Activated CD4-positive, alpha-beta T cell treated with anti-CD3 and anti-CD28 coated beads, Interleukin-2, amount 50 U/mL, for 24 hours (primary cell): ENCODE data around the gene ABAT.
"Not testable (repeated sequence)": the region's sequence is repeated elsewhere in the genome, so short reads cannot be mapped to it uniquely, and the experiment has no call there.

Experiments used
- DNase-seq, 2 donors: peaks; one replicate each; pipeline ENCODE4 v3.0.0-alpha.2; 2020; ENCODE audit warnings: low read depth in 1 of 2, low spot score in 1 of 2

Gene ABAT

GRCh38 chr16:8739151-8739550 lies 64.7 kb downstream of the ABAT start:
- no peak for DNase-seq

- DNase-seq = no peak
Observed at GRCh38 chr16:8739989-8740704, 65.7 kb downstream of the ABAT start.

DNA sequence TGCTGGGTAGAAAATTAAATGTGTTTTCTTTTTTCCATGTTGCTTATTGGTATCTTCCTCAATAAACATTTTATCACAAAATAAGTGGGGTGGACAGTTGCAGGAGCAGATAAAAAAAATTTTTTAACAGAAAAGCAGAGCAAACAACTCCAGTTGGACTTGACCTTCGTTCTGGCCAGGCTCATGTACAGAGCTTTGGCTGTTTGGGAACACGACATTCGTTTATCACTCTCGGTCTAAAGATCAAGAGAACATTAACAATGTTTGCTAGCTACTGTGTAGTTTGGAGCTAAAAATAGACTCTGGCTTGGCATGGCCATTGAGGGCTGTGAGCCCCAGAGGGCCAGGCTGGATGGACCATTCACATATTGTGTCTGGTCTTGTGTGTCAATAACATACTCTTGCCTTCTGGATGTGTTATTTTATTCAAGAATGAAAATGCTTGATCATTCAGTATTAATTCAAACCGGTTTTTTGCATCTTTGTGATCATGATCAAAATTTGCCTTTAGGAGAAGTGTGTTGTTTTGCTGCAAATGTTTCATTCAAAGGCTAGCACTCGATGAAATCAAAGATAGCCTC lies 66.4 kb downstream of the ABAT start:
- DNase-seq = no peak

DNA sequence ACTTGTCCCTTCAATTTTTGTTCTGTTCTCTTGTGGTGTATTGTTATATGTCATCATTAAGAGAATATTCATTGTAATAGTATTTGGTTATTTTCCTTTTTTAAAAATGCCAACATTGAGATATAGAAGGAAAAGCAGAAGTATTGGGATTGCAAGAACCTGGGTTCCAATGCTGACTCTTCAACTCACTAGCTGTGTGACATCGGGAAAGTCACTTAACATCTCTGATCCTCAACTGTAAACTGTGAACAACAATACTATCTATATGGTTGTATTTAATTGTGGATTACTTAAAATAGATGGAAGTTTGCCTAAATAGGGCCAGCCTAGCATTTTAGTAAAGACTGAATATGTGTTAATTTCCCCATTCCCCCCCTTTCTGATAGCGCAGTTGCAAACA lies 67.2 kb downstream of the ABAT start:
- DNase-seq = no peak

- DNase-seq = no peak
Observed at GRCh38 chr16:8742068-8742467, 67.7 kb downstream of the ABAT start.

- not testable (repeated sequence) for DNase-seq
Observed at GRCh38 chr16:8748944-8749343, 74.5 kb downstream of the ABAT start.

GRCh38 chr16:8751481-8752311 lies 77.3 kb downstream of the ABAT start:
- DNase-seq = no peak

- DNase-seq = no peak
Observed at GRCh38 chr16:8752706-8753105, 78.3 kb downstream of the ABAT start.

- DNase-seq = no peak
Observed at GRCh38 chr16:8753416-8754054, 79.1 kb downstream of the ABAT start.

- no peak for DNase-seq
Observed at GRCh38 chr16:8756755-8757154, 82.3 kb downstream of the ABAT start.

DNA sequence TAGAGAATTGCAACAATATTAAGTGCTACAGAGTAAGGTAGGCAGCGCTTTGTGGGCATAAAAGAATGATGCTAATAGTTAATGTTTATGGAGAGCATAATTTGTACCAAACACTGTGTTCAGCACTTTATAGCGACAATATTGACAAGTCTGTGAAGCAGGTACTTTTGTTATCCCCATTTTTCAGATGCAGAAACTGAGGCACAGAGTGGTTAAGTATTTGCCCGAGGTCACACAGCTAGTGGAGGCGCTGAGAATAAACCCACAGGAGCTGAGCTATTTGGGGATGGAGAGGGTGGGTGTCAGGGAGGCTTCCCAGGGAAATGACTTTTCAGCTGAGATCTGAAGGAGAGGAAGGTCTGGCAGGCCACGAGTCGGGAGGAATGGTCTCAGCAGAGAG lies 83.6 kb downstream of the ABAT start:
- DNase-seq = no peak

GRCh38 chr16:8760021-8760420 lies 85.6 kb downstream of the ABAT start:
- no peak for DNase-seq

- DNase-seq = no peak
Observed at GRCh38 chr16:8761078-8761477, 86.7 kb downstream of the ABAT start.

GRCh38 chr16:8762254-8762653 lies 87.8 kb downstream of the ABAT start:
- no peak for DNase-seq

- no peak for DNase-seq
Observed at GRCh38 chr16:8763083-8763482, 88.7 kb downstream of the ABAT start.

DNA sequence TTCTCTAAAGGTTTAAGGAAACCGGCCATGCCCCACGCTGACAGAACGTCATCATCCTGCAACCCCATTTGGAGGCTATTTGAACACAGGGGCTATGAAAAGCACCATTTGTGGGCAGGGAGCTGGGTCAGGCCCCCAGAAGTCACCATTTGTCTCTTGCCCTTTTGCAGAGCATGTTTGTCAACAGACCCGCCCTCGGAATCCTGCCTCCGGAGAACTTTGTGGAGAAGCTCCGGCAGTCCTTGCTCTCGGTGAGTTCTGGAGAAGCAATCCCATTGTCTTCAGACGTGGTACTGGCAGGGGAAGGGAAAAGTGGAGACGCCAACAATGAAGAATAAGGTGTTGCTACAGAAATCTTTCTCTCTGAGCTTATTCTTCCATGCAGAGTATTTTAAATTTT lies 89.5 kb downstream of the ABAT start:
- no peak for DNase-seq

DNA sequence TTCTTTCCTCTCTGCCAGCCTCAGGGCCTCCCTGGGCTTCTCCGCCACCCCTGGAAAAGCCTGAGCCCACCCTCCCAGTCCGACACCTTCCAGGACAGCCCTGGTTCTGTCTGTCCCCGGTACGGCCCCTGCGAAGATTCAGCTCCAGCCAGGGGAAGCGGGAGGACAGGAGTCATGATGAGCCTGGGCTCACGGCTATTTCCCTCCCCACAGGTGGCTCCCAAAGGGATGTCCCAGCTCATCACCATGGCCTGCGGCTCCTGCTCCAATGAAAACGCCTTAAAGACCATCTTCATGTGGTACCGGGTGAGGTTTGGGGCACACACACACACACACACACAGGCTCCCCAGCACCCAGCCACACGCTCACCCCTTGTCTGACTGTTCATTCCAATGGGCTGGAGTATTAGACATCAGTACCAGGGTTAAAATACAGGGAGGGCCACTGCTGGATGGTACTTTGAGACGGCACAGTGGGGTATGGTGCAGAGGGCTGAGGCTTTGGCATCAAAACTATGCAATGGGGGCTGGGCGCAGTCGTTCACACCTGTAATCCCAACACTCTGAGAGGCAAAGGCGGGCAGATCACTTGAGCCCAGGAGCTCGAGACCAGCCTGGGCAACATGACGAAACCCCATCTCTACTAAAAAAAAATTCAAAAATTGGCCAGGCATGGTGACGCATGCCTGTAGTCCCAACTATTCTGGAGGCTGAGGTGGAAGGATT lies 90.3 kb downstream of the ABAT start:
- DNase-seq = no peak

- no peak for DNase-seq
Observed at GRCh38 chr16:8767176-8767575, 92.8 kb downstream of the ABAT start.

DNA sequence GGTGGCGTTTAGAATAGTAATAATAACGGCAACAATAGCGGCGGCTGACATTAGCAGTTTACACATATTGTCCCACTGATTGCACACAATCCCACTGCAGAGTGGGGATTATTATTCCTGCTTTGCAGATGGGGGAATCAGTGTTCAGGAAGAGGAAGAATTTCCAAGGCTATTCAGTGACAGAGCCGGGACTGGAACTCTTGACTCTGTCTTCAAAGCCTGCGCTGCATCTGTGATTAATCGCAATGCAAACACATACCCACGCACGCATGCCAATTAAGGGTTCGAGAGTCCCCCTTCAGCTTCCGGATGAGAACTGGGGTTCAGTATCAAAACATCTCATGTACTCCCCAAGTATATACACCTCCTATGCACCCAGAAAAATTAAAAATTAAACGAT lies 93.9 kb downstream of the ABAT start:
- DNase-seq = no peak

DNA sequence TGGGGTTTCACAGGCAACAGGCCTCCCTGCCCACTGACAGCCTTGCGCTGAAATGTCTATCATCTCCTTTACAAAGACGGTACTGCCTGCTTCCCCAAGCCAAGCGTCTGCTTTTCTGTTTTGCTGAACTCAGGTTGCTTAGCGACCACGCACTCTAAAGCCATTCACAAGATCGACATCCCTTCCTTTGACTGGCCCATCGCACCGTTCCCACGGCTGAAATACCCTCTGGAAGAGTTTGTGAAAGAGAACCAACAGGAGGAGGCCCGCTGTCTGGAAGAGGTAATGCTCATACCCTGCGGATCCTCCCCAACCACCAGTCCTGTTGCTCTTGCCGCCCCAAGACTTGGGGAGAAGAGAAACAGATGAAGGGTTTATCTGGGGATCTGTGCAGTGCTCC lies 94.3 kb downstream of the ABAT start:
- no peak for DNase-seq

DNA sequence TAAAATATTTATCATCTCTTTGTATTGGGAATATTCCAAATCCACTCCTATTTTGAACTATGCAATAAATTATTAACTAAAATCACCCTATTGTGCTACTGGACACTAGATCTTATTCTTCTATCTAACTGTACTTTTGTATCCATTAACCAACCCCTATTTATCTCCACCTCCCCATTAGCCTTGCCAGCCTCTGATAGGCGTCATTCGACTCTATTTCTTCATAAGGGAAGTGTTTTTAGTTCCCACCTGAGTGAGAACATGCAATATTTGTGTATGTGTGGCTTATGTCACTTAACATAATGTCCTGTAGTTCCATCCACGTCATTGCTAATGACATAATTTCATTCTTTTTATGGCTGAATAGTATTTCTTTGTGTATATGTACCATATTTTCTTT lies 99.1 kb downstream of the ABAT start:
- DNase-seq = no peak
